ENCODE data around the gene ARL11. TPM values are rescaled to one million over a fixed set of nuclear protein-coding genes. Genes with fewer than 3 reads are reported as not detected.

The ARL11 gene
- polyA plus RNA-seq, 6 donors from 2014 or later = 6.1 to 39.6 (median 11.9) TPM

DNA sequence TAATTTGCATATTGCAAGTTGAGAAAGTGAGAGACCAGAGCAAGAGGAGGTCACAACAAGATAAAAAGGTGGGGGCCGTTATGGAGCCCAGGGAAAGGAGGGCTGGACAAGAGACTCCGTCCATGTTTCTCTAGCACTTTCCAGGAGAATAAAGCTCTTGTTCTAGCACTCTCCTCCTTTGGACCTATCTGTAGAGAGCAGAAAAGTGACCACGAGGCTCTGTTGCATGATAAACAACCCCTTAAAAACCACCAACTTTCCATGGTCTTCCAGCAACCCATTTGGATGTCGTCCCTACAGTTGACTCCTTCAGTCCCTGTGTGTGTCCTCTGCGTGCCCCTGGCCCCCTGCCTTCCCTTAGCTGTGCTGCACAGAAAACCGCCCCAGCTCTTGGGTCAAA is 4.1 kb upstream of the ARL11 start:
- ATAC-seq (ENCODE audit: low read depth in 2 of 2) (no peak), DNase-seq (no peak)
- H3K36me3 Mint-ChIP-seq = no peaks in the 10 kb centered on the region
- H3K4me1 Mint-ChIP-seq = peaks cover 8 to 39% (median 16%) of the 10 kb centered on the region in 3 donors
- no peaks in the 10 kb centered on the region for H3K27me3 Mint-ChIP-seq
- no peaks in the 10 kb centered on the region for H3K9me3 Mint-ChIP-seq
- no peak overlapping the region for H3K27ac Mint-ChIP-seq
- H3K4me3 Mint-ChIP-seq = peak overlapping the region in 2 of 8 donors; percentile 43 to 76

- Mint-ChIP-seq H3K9me3 (no peaks in the 10 kb centered on the region), H3K27ac (peak overlapping the region in 1 of 6 donors; percentile 65), H3K4me1 (peaks cover 14 to 43% (median 28%) of the 10 kb centered on the region in 3 donors), H3K36me3 (no peaks in the 10 kb centered on the region), H3K27me3 (no peaks in the 10 kb centered on the region), H3K4me3 (peak overlapping the region in 1 of 8 donors; percentile 64)
- DNase-seq (no peak), ATAC-seq (ENCODE audit: low read depth in 2 of 2) (no peak)
Measured at GRCh38 chr13:49625392-49626079, 2.8 kb upstream of the ARL11 start.

DNA sequence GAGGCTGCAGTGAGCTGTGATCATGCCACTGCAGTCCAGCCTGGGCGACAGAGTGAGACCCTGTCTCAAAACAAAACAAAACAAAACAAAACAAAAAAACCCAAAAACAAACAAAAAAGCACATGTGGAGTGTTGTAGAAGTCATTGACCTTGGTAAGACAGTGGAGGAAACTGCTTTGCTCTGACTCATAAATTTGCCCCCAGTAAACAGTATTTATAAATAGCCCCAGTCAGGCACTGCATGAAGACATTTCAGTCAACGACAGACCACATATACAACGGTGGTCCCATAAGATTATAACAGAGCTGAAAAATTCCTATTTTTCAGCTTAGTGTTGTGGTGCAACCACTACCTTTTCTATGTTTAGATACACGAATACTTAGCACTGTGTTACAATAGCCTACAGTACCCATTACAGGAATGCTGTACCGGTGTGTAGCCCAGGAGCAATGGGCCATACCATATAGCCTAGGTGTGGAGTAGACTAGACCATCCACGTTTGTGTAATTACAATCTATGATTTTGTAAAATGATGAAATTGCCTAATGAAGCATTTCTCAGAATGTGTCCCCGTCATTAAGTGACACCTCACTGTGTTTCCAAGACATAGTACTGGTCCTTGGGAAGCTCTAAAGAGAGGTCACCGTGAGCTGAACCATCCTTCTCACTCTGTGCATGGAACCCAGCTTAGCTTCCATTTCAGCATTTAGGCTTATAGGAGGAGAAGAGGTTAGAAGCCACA is 1.1 kb downstream of the ARL11 start:
- peaks cover 26 to 70% (median 58%) of the 10 kb centered on the region in 3 donors for H3K4me1 Mint-ChIP-seq
- no peaks in the 10 kb centered on the region for H3K27me3 Mint-ChIP-seq
- peaks cover 9 to 10% of the 10 kb centered on the region in 2 donors for H3K36me3 Mint-ChIP-seq
- H3K4me3 Mint-ChIP-seq = peak overlapping the region; percentile 90 to 100 (median 98)
- no peaks in the 10 kb centered on the region for H3K9me3 Mint-ChIP-seq
- DNase-seq = no peak
- peak overlapping the region; percentile 5 to 98 (median 78) for H3K27ac Mint-ChIP-seq
- ATAC-seq (ENCODE audit: low read depth in 2 of 2) = no peak

- Mint-ChIP-seq H3K27me3 (no peaks in the 10 kb centered on the region), H3K27ac (peak overlapping the region in 3 of 6 donors; percentile 60 to 98 (median 86)), H3K4me3 (peak overlapping the region; percentile 15 to 100 (median 98)), H3K36me3 (peaks cover 9 to 10% of the 10 kb centered on the region in 2 donors), H3K4me1 (peaks cover 31 to 72% (median 64%) of the 10 kb centered on the region in 3 donors), H3K9me3 (no peaks in the 10 kb centered on the region)
- DNase-seq (no peak), ATAC-seq (ENCODE audit: low read depth in 2 of 2) (no peak)
Measured at GRCh38 chr13:49629947-49630346, 1.6 kb downstream of the ARL11 start.

GRCh38 chr13:49630580-49630979 is 2.3 kb downstream of the ARL11 start:
- H3K4me1 Mint-ChIP-seq = peaks cover 37 to 79% (median 70%) of the 10 kb centered on the region in 3 donors
- H3K4me3 Mint-ChIP-seq = peak overlapping the region in 3 of 8 donors; percentile 60 to 99 (median 99)
- peak overlapping the region in 1 of 6 donors; percentile 98 for H3K27ac Mint-ChIP-seq
- H3K27me3 Mint-ChIP-seq = no peaks in the 10 kb centered on the region
- H3K9me3 Mint-ChIP-seq = no peaks in the 10 kb centered on the region
- ATAC-seq (ENCODE audit: low read depth in 2 of 2) (no peak), DNase-seq (no peak)
- peaks cover 9 to 10% of the 10 kb centered on the region in 2 donors for H3K36me3 Mint-ChIP-seq

DNA sequence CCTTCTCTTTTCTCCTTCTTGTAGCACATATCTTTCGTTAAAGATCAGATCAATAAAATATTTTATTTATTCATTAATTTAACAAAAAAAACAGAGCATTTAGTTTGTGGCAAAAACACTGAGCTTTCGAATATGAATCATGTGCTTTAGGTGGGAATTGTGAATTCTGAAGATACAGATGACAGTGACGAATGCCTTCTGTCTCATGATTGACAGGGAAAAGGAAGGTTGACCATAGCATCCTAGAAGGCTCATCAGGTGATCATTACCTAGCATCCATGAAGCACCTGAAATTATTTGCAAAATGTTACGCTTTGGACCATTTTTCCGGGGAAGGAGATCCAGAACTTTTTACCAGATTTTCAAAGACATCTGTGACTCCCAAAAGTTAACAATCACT is 3.8 kb downstream of the ARL11 start:
- Mint-ChIP-seq H3K36me3 (peaks cover 9 to 10% of the 10 kb centered on the region in 2 donors), H3K4me1 (peaks cover 49 to 88% (median 81%) of the 10 kb centered on the region in 3 donors), H3K9me3 (no peaks in the 10 kb centered on the region), H3K4me3 (peak overlapping the region in 2 of 8 donors; percentile 37 to 63), H3K27me3 (no peaks in the 10 kb centered on the region), H3K27ac (peak overlapping the region in 3 of 6 donors; percentile 5 to 59 (median 35))
- DNase-seq = no peak
- ATAC-seq (ENCODE audit: low read depth in 2 of 2) = no peak

DNA sequence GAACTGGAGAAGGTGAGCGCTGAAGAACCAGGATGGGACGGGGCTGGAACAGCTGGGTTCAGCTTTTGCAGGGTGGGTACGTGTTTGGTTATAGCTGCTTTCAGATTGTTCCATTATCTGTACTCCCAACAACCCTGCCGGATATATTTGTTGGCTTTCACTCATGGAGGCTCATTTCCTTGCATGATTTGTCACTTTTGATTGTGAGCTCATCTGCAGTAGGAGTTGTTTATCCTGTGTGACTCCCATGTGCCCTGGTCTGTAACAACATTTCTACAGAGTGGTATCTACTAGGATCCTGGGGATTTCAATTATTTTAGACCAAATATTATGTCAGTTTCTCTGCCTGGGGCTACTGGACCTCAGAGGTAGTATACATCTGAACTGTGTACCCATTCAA is 5.4 kb downstream of the ARL11 start:
- H3K27ac Mint-ChIP-seq = peak overlapping the region in 3 of 6 donors; percentile 47 to 77 (median 69)
- no peaks in the 10 kb centered on the region for H3K27me3 Mint-ChIP-seq
- H3K4me3 Mint-ChIP-seq = peak overlapping the region in 3 of 8 donors; percentile 7 to 42 (median 37)

GRCh38 chr13:49635599-49636433 is 7.5 kb downstream of the ARL11 start:
- DNase-seq (peak; percentile 63), ATAC-seq (ENCODE audit: low read depth in 2 of 2) (peak; percentile 83 to 90)
- no peaks in the 10 kb centered on the region for H3K9me3 Mint-ChIP-seq
- no peaks in the 10 kb centered on the region for H3K27me3 Mint-ChIP-seq
- peaks cover 9 to 10% of the 10 kb centered on the region in 2 donors for H3K36me3 Mint-ChIP-seq
- H3K4me3 Mint-ChIP-seq = peak overlapping the region; percentile 61 to 91 (median 79)
- peak overlapping the region in 5 of 6 donors; percentile 57 to 92 (median 82) for H3K27ac Mint-ChIP-seq
- peaks cover 36 to 64% (median 50%) of the 10 kb centered on the region in 3 donors for H3K4me1 Mint-ChIP-seq

More for the DNA sequence above, 5.4 kb downstream of the ARL11 start:
- Mint-ChIP-seq H3K9me3 (no peaks in the 10 kb centered on the region), H3K36me3 (peaks cover 9 to 10% of the 10 kb centered on the region in 2 donors), H3K4me1 (peaks cover 44 to 80% (median 71%) of the 10 kb centered on the region in 3 donors)
- DNase-seq (no peak), ATAC-seq (ENCODE audit: low read depth in 2 of 2) (no peak)

DNA sequence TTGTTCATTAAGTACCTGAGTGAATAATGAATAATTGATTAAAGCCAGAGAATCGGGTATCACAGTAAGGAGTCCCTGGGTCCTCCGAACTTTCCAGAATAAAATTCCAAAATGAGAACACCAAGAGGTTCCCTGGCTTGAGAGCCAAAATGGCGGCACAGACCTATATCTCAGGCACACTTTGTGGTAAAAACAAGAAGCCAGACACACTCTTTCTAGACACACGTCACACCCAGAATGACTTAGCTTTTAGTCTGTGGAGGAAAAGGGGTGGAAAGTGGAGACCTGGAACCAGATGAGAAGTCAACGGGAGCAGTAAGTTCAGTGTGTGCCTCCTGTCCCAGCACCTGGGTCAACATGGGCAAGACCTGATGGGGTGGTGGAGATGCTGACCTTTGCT is 8.4 kb downstream of the ARL11 start:
- no peak for ATAC-seq (ENCODE audit: low read depth in 2 of 2)
- peaks cover 9 to 10% of the 10 kb centered on the region in 2 donors for H3K36me3 Mint-ChIP-seq
- H3K27me3 Mint-ChIP-seq = no peaks in the 10 kb centered on the region
- peaks cover 36 to 58% (median 45%) of the 10 kb centered on the region in 3 donors for H3K4me1 Mint-ChIP-seq
- no peak for DNase-seq
- no peaks in the 10 kb centered on the region for H3K9me3 Mint-ChIP-seq
- H3K4me3 Mint-ChIP-seq = peak overlapping the region in 6 of 8 donors; percentile 65 to 91 (median 76)
- peak overlapping the region in 4 of 6 donors; percentile 18 to 90 (median 71) for H3K27ac Mint-ChIP-seq

DNA sequence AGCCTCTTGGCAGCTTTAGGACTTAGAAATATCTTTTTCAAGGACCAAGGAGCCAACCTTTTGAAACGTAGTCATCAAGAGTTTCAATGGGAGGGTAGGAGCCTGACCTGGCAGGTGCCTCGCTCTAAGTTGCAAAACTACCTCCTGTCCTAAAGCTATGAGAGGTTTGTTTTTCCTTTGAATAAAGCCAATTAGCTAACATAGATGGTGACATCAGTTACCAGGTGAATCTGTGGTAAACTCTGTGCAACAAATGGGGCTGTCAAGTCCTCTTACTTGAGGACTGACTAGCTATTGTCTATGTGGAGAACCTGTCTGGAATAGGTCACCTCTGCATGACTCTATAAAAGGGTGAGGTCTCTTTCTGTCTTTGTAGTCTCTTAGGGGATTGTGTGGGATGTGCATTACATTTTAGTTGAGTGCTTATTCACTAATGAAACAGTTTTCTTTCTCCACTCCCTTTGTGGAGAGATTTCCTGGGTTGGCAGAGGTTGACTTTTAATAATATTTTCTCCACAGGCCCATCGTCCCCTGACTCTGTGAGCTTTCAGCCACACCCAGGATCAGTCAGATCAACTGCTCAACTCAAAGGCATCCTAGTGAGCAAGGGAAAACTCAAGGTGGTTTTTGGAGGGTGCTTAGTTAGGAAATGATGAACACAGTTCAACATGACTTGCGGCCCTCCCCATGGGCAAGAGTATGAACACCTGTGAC is 9.9 kb downstream of the ARL11 start:
- DNase-seq (no peak), ATAC-seq (ENCODE audit: low read depth in 2 of 2) (no peak)
- Mint-ChIP-seq H3K27me3 (no peaks in the 10 kb centered on the region), H3K27ac (peak overlapping the region in 2 of 6 donors; percentile 61 to 75), H3K9me3 (no peaks in the 10 kb centered on the region), H3K4me1 (peaks cover 39 to 61% (median 47%) of the 10 kb centered on the region in 3 donors), H3K36me3 (peaks cover 3 to 4% of the 10 kb centered on the region in 2 donors), H3K4me3 (no peak overlapping the region)

GRCh38 chr13:49638744-49639072 is 10.4 kb downstream of the ARL11 start:
- H3K4me1 Mint-ChIP-seq = peaks cover 38 to 61% (median 47%) of the 10 kb centered on the region in 3 donors
- no peaks in the 10 kb centered on the region for H3K27me3 Mint-ChIP-seq
- no peak overlapping the region for H3K4me3 Mint-ChIP-seq
- DNase-seq (no peak), ATAC-seq (ENCODE audit: low read depth in 2 of 2) (no peak)
- H3K27ac Mint-ChIP-seq = peak overlapping the region in 1 of 6 donors; percentile 75
- H3K9me3 Mint-ChIP-seq = no peaks in the 10 kb centered on the region
- no peaks in the 10 kb centered on the region for H3K36me3 Mint-ChIP-seq

GRCh38 chr13:49641801-49642291 is 13.5 kb downstream of the ARL11 start:
- DNase-seq = no peak
- H3K4me3 Mint-ChIP-seq = peak overlapping the region in 3 of 8 donors; percentile 51 to 62 (median 58)

More at GRCh38 chr13:49641801-49642291, 13.5 kb downstream of the ARL11 start:
- Mint-ChIP-seq H3K4me1 (peaks cover 19 to 53% (median 25%) of the 10 kb centered on the region in 3 donors), H3K27me3 (no peaks in the 10 kb centered on the region), H3K36me3 (no peaks in the 10 kb centered on the region), H3K27ac (peak overlapping the region in 2 of 6 donors; percentile 26 to 90), H3K9me3 (no peaks in the 10 kb centered on the region)
- ATAC-seq (ENCODE audit: low read depth in 2 of 2) = no peak

Data from naive B cell (primary cell).